NCI-H1417 (cell line): Measurements from ENCODE around the gene HMCN2.
"Not testable (repeated sequence)": the region's sequence is repeated elsewhere in the genome, so short reads cannot be mapped to it uniquely, and the experiment has no call there.

Experiments used
- DNase-seq, 3 experiments: peaks; one replicate each; lab custom pipeline; 2025; lab: John Stamatoyannopoulos, UW

HMCN2 gene

DNA sequence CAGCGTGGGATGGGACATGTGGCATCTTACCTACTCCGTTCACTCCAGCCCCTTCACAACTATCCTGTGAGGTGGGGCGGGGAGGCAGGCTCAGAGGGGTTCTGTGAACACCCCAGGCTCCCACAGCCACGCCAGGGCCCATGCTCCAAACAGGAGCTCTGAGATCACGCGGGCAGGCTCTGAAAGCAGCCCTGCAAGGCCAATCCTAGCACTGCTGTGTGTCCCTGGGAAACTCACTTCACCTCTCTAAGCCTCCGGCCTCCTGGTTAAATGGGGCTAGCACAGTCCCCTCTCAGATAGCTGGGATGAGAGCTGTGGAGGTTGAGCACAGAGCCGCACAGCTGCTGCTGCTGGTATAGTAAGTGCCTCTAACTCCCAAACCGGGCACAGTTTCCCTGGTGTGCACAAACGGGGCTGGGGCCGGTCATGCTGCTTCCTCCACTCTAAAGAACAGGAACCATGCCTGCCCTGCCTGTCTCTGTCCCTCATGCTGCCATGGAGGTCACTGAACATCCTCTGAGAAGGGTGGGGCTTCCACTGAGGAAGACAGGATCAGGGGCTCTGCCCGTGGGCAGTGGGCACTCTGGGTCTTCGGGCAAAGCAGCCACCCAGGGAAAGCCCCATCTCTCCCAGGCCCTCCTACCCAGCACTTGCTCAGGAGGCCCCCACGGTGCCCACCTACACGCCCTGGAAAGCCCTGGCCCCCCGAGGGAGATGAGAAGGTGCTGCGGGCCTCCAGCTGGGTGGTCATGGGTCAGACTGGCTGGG, 166.2 kb downstream of the HMCN2 start:
- DNase-seq, result no peak

DNA sequence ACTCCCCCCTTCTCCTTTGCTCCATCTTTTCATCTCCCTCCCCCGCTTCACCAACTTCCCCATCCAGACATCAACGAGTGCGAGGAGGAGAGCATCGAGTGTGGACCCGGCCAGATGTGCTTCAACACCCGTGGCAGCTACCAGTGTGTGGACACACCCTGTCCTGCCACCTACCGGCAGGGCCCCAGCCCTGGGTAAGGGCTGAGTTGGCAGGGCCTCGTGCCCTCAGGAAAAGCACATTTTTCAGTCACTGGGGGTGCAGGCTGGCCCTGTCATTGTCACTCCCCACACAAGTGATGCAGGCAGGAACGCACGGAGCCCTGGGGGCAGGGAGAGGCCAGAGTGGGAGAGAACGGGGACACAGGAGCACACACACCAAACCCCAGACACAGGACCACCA, 166.8 kb downstream of the HMCN2 start:
- no peak for DNase-seq

DNA sequence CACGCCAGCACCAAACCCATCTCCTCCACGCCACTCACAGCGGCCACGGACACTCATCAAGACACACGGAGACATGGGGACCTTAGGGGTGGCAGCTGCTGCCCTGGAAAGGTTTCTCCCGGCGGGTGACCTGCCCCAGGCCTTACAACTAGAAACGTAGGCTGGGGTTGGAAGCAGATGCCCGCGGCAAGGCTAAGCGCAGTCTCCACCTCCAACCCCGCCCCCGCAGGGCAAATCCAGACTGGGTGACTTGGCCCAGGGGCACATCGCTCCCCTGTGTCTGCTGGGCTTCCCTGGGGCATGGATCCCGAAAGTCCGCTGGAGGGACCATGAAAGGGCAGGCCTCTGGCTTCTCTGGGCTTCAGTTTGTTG, 167.2 kb downstream of the HMCN2 start:
- peak in 2 of 3 experiments; percentile 72 to 77 for DNase-seq

DNA sequence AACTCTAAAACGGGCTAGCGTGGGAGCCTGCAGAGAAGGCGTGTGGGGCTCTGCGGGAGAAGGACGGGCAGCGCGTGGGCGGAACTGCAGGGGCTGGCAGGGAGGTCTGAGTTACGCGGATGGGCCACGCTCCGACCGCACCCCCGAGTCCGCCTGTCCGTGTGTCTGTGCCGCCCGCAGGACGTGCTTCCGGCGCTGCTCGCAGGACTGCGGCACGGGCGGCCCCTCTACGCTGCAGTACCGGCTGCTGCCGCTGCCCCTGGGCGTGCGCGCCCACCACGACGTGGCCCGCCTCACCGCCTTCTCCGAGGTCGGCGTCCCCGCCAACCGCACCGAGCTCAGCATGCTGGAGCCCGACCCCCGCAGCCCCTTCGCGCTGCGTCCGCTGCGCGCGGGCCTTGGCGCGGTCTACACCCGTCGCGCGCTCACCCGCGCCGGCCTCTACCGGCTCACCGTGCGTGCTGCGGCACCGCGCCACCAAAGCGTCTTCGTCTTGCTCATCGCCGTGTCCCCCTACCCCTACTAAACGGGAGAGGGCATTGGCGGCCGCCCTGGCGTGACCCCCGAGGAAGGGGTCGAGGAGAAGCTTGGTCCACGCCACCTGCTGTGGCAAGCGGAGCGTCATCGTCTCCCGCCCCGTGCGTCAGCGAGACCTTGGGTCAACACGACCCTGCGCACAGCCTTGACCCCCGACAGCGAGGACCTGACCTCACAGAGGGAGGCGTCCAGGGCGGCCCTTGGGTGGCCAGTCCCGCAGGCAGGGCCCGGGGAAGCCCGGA, 167.8 kb downstream of the HMCN2 start:
- peak in 2 of 3 experiments; percentile 76 to 77 for DNase-seq

DNA sequence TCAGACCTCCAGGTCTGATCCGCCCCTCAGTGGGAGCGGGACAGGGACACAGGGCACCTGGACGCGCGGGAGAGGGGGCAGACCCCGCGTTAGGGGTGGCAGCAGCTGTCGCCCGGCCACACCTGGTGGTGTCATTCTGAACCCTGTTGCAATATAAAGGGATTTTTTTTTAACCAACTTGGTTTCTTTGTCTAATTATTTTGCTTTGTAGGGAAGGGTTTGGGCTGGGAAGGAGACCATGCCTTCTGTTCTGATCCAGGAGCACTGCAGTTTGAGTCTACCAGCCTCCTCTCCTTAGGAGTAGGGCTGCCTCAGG, 168.3 kb downstream of the HMCN2 start:
- DNase-seq, result no peak

DNA sequence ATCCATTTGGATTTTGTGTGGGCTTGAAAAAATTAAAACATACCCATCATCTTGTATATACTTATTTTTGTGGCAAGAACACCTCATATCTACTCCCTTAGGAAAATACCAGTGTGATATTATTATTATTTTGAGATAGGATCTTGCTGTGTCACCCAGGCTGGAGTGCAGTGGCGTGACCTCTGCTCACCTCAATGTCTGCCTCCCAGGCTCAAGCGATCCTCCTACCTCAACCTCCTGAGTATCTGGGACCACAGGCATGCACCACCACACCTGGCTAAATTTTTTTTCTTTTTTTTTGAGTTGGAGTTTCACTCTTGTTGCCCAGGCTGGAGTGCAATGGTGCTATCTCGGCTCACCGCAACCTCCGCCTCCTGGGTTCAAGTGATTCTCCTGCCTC, 169.1 kb downstream of the HMCN2 start:
- not testable (repeated sequence) for DNase-seq

DNA sequence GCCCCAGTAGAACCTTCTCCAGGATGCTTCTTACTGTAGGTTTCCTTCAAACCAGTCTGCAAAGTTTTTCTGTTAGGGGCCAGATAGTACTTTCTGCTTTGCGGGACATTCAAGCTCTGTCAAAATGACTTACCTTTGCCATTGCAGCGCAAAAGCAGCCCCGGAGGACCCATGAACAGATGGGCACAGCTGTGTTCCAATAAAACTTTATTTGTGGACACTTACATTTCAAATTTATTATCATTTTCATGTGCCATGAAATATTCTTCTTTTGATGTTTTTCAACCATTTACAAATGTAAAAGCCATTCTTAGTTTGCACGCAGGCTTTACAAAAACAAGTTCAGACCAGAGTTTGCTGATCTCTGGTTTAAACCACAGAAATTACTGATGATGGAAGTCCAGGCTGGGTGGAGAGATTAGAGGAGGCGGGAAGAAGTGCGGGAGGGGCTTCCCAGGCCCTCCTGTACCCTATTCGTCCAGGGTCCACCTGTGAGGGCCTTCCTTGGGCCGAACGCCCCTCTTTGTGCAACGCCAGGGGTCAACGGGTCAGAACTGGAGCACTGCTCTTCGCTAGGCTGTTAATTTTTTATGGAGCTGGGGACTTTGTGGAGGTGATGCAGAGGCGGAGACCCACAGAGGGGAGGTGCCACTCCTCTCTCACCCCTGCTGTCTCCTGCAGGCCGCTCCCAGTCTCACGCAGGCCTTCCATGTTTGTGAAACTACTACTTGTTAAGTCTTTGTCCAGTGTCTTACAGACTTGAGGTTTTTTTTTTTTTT, 171.6 kb downstream of the HMCN2 start:
- no peak for DNase-seq

DNA sequence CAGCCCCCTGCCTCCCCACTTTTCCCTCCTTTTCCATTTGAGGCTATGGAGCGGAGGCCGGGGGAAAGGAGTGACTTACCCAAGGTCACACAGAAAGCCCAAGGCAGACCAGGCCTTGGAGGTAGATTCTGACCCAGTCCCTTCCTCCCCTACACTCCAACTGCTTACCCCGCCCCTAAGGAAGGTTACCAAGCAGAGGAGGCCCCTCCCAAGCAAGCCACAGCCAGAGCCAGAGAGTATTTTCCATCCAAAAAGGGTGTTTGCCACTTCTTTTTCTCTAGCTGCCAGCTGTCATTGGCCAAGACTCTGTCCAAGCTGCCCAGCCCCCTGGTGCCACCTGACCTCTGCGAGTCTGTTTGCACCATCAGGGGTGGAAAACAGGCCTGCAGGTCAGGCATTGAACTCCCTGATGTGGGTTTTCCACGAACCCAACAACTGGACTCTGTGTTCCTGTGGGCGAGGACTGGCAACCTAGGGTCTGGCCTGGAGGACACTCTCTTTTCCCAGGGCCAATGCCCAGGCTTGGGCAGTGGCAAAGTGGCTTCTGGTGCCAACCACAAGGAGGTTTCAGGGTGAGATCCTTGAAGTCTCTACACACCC, 172.9 kb downstream of the HMCN2 start:
- no peak for DNase-seq

DNA sequence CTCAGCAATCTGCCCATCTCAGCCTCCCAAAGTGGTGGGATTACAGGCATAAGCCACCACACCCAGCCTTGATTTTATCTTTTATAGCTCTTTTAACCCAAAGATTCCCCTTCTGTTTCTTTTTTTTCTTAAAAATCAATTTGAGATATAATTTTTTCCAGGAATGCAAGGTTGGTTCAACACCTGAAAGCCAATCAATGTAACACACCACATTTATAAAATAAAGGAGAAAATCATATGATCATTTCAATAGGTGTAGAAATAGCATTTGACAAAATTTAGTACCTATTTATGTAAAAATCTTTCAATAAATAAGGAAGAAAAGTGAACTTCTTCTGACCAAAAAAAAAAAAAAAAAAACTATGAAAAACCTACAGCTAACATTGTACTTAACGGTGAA, 175.5 kb downstream of the HMCN2 start:
- DNase-seq, result no peak

DNA sequence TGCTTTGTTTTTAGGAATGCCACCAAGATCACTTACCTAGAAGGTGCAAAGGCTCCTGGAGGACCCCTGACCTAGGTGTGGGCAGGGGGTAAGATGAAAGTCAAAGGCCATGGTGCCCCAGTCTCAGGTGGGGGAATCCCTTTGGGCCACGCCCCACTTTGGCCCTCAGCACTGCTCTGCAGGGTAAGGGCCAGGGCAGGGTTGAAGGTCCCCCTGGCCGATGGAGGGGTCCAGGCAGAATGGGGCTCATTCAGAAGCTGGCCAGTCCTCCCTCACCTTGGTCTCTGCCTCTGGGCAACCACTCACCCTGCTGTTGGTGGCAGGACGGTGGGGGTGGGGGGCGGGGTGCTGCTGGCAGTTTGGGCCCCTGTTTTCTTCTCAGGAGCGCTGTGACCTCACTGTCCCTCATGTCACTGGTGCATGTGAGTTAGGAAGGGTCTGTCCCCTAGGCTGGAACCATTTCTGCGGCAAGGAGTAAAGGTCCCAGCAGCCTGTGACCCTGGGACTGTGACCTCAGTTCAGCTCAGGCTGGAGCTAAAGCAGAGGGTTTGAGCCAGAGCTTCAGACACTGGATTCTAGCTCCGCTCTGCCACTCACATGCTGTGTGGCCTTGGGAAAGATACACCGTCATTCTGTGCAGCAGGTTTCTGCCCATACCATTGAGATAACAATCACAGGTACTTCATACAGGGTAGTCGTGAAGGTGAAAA, 177.3 kb downstream of the HMCN2 start:
- no peak for DNase-seq

DNA sequence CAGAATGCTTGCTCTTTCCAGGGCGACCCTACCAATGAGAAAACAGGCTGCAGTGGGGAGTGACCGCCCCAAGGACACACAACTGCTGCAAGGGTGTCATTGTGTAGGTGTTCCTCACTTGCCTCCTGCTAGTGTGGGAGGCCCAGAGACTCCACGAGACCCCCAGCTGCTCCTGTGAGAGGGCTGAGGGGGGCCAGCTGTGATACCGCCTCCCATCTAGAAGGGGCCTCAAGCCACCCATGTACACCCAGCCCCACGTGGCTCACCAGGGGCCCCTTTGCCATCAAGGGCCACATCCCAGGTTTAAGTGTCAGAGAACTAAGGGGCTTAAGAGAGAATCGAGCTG, 177.9 kb downstream of the HMCN2 start:
- DNase-seq, result no peak

DNA sequence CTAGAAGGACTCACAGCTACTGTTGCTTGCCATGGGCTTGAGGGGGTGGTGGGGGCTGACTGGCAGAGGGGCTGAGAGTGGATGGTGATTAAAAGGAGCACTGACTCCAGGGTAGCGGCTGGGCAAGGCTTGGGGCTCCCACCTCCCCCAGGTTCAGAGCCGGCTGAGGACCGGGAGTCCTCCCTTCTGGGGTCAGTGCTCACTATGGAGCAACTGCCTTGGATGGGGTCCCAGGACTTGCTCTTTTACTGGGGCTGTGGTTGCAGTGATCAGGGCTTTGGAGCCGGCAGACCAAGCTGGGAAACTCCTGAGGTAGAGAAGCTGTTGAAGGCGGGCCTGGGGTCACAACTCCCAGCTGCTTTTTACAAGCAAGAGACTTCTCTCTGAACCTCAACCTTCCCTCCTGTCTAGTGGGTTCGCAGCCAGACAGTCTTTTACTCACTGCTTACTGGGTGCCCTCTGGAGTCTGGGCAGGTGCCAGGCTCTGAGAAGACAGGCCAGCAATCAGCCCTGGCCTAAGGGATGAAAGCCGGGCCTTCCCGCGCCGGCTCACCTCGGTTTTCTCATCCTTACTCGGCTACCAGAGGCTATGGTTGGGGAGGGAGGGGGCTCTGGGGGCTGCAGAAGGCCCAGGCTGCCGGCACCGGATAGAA, 178.4 kb downstream of the HMCN2 start:
- no peak for DNase-seq

DNA sequence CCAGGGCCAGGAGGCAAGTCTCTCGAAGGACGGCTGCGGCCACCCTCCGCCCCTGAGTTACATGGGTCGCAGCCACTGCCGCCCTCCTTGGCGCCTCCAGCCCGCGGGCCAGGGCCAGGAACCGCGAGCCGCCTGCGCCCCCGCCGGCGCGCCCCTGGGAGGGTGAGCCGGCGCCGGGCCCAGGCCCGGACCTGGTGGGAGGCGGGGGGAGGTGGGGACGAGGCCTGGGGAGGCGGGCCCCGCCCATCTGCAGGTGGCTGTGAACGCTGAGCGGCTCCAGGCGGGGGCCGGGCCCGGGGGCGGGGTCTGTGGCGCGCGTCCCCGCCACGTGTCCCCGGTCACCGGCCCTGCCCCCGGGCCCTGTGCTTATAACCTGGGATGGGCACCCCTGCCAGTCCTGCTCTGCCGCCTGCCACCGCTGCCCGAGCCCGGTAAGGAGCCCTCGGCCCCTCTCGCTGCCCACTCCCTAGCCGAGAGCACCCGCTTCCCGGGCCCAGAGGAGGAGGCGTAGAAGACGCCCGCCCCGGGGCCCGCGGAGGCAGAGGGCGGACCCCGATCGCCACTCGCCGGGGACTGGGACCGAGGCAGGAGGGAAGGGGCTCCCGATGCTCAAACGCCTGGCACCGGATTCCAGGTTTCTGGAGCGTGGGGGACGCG, 179.1 kb downstream of the HMCN2 start, which contains the start of gene ASS1:
TSS of gene ASS1 (plus strand) at position 397 of the 657 bp plus-strand sequence. CDS start 7,268 bp downstream, outside the sequence.
- peak; percentile 65 to 94 (median 93) for DNase-seq

DNA sequence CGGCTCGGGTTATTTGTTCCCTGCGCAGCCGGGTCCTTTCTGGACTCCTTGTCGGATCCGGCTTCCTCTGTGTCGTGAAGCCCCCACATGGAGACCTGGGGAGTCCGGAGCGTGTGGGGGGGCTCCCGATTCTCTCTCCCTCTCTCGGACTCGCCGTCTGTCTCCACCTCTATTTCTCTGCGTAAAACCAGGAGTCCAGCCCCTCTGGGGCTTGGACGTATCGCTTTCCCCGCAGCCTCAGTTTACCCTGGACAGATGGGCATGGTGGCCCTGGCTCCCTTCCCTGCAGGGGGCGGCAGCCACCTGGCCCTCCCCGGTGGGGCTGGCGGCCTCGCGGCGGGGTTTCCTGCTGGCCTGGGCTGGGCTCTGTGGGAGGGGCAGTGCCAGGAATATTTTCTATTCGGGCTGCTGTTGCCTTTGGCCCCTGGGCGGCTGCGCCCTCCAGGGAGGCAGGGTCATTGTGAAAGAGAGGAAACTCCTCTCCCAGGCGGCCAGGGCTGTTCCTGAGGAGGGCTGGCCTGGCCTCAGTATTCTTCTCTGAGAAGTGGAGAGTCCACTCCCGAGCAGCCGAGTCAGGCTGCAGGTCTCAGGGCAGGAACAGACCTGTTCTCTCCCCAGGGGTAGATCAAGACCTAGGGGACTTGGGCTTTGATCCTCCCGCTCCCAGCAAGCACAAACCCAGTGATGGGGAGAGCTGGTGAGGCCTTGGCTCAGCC, 179.9 kb downstream of the HMCN2 start:
- peak in 2 of 3 experiments; percentile 75 to 76 for DNase-seq

DNA sequence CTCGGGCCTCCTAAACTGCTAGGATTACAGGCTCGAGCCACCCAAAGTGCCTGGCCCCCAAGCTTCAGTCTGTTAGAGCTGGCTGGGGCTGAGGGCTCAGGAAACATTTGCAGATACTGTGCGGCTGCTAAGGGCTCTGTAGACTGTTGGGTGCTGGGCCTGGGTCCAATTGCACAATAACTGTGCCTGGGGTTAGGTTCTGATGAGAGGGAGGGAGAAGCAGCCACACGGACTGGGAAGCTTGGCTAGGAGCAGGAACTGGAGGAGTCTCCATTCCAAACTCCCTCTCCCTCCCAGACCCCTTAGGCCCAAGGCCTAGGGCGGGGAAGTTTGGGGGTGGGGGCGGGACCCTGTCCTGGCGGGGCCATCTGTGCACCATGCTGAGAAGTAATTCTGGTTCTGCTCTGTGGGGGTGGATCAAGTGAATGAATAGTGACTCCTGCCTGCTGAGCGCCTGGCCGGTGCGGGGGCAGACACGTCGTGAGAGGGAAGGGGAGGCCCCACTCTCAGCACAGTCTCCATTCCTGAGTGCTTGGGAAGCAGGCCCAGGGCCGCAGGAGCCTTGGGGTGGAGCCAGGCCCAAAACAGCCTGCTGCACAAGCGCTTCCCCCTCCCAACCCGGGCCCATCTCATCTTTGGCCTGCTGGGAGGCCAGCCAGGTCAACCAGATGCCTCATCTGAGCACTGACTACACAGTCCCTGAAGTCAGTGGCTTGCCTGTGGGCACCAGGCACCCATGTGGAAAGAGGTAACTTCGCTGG, 180.7 kb downstream of the HMCN2 start:
- peak in 1 of 3 experiments; percentile 45 for DNase-seq

DNA sequence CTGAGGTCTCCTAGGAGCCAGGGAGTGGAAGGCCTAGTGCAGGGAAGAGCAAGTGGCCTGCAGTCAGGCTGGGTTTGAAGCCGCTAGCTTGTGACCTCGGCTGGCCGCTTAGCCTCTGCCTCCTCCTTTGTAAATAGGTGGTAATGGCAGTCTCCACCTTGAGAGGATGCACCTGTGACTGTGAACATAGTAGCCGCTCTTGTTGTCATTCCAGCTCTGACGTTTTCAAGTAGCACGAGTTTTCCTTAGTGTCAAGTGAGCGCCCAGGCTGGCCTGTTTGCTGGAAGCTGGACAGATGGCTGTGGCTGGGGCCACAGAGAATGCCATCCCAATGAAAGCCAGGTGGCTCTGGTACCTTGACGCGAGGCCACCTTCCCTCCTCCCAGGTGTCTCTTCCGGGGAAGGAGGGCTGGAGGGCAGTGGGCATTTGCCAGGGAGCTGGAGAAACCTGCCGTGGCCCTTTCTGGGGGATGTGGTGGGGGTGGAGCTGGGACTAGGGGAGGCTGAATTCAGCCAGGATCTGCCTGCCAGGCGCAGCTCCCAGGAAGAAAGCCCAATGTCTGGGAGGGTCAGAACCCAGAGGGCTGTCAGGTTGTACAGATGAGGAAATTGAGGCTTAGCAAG, 181.7 kb downstream of the HMCN2 start:
- peak; percentile 11 to 83 (median 57) for DNase-seq

DNA sequence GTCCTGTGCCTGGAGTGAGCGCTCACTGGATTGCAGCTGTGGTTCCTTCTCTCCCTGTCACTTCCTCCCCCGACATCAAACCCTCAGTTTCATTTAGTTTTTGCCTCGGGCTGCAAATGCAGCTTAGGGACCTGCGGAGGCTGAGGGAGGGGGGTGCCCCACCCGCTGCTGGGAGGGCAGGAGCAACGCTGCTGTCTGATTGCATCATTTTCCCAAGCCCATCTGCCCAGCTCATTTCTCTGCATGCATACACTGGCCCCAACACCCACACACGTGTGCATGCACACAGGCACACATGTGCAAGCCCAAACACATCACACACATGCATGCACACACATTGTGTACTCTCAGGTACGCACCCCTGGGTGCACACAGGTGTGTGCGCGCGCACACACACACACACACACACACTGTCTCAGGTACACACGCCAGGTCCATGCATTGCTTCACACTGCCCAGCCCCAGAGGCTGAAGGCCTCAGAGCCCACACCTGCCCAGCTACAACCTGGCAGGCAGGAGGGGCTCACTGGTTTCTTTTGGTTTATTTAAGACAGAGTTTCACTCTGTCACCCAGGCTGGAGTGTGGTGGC, 182.6 kb downstream of the HMCN2 start:
- DNase-seq, result peak in 2 of 3 experiments; percentile 55 to 77
